Measurements from ENCODE around the gene HSF4.

The HSF4 gene

DNA sequence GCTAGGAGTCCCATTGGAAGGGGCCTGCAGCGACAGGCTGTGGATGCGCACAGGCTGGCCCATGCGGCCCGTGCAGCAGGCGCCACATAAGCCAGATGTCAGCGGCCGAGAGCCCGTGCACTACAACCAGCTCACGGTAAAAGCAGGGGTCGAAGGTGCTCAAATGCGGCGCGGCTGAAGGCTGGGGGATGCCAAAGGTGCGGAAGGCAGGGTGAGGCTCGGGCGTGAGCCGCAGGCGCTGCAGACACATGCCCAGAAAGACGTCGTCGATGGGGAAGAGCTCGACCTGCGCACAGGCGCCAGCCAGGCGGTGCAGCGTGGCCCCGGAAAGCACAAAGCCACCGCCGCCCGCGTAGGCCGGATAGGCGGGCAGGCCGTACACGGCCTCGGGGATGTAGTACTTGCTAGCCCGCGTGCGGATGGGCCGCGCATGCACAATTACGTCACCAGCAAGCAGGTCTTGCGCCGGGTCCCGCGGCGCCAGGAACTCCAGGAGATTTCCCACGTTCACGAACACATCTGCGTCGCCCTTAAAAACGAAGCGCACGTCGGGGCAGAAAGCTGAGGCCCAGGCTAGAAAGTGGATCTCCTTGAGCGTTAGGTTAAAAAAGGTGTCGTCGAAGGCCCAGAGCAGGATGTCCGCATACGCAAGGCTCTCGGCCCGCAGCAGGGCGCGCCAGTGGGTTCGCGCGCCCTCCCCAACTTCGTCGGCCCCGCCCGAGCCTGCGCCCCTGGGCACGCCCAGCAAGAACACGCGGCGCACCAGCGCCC is 15.1 kb upstream of the HSF4 start:
- no peak for DNase-seq (ENCODE audit: low spot score)

DNA sequence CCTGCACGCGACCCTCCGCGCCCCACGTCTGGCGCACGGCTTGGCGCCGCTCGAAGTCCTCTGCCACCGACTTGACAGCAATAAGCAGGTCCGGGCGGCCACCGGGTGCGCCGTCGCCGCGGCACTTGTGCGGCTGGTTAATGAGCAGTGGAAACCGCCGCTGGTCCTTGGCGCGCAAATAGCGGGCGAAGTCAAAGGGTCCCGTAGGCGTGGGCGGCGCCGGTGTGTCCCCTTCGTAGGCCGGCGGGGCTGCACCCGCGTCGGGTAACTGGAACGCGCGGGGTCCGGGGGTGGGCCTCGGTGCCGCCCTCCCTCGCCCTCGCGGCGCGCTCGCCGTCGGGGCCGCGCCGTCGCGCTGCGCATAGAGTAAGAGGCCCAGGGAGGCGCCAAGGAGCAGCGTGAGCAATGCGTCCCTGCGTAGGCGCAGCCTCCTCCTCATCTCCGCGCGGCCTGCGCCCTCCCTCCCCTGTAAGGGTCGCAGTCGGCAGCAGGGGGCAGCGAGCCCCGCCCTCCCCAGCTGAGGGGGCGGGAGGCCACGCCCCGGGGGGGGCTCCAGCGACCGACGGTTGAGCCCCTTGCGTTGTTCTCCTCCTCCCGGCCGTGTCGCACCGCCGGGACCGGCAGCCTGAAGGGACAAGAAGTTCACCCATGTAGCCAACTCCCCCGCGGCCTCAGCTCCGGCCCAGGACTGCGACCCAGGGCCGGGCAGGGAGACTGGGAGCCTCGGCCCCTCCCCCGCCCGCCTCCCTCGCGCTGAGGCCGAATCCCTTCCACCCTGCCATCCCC is 14.3 kb upstream of the HSF4 start:
- DNase-seq (ENCODE audit: low spot score), result peak; percentile 86

DNA sequence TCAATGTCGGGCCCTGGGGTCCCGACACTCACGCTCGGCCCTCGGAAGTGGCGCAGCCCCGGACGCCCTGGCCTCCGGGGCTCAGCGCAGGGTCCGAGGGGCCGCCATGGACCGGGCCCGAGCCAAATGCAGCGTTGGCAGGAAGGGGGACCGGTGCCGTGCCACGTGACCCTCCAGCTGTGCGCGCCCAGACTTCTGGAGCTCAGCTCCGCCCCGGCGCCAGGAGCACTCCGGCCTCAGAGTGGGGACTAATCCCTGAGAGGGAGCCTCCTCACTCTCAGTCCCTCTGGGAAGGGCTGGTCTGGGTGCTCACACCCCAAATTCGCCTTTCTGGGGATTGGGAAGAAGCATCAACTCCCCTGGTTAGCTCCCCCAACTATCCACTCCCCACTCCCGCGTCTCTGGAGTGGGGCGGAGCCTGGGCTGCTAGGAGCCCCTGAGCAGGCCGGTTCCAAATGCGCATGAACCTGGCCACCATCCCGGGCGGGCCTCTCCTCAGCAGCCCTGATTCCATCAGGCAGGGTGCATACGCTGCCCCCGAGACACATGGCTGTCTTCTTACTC is 13.6 kb upstream of the HSF4 start, which contains the start of gene B3GNT9:
B3GNT9 (minus strand) TSS at position 166 of the 564 bp plus-strand sequence. CDS start 513 bp downstream, outside the sequence.
- peak; percentile 74 for DNase-seq (ENCODE audit: low spot score)

DNA sequence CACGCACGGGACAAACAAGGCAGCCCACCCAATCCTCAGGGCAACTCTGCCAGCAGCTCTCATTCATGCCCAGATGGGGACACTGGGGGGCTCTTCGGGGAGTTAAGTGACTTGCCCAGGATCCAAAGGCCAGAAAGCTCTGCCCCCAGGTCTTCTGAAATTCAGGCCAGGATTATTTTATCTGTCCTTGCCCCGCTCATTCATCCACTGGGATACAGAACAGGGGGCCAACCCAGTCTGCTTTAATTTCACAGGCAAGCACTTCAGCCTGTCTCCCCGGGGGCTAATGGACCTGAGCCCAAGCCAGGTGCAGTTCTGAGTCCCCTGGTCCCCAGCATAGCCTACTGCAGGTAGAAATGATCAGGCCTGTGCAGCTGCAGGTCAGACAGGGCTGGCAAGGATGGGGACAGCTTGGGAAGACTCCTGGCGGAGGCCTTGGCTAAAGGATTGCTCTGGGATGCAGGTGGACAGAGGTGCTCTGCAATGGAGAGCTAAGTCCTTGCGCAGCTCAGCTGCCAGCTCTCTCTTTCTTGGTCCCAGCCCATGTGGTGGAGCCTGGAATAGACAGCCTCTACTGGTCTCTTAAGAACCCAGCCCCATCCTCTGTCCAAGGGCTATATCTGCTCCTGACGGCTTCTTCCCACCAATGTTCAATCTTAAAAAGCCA is 13.0 kb upstream of the HSF4 start:
- no peak for DNase-seq (ENCODE audit: low spot score)

DNA sequence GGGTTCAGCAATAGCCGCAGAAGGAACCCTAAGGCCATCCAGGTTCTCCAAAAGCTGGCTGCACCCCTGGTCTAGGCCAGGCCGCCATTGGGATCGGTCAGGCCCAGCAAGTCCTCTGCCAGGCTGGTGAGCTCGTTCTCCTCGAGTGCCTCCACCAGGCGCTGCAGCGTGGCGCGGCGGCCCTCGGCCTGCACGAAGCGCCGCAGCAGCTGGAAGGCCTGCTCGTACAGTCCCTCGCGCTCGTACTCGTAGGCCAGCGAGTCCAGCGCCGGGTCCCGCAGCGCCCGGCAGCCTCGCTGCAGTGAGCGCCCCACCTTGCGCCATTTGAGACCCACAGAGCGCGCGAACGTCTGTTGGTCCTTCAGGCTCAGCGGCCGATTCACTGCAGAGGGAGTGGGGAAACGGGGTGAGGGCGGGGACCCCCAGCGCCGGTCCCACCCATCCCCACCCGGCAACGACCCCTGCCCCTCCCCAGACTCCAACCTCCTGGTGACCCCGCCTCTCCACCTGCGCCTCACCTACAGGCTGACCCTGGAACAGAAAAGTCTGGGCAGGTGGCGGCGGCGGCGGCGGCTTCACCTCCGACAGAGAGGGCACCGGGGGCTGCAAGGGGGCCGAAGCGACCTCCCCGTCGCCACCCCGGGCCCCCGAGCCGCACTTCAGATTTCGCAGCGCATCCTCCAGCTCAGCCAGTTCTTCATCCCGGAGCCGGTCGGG is 9.8 kb upstream of the HSF4 start:
- DNase-seq (ENCODE audit: low spot score), result peak; percentile 55

DNA sequence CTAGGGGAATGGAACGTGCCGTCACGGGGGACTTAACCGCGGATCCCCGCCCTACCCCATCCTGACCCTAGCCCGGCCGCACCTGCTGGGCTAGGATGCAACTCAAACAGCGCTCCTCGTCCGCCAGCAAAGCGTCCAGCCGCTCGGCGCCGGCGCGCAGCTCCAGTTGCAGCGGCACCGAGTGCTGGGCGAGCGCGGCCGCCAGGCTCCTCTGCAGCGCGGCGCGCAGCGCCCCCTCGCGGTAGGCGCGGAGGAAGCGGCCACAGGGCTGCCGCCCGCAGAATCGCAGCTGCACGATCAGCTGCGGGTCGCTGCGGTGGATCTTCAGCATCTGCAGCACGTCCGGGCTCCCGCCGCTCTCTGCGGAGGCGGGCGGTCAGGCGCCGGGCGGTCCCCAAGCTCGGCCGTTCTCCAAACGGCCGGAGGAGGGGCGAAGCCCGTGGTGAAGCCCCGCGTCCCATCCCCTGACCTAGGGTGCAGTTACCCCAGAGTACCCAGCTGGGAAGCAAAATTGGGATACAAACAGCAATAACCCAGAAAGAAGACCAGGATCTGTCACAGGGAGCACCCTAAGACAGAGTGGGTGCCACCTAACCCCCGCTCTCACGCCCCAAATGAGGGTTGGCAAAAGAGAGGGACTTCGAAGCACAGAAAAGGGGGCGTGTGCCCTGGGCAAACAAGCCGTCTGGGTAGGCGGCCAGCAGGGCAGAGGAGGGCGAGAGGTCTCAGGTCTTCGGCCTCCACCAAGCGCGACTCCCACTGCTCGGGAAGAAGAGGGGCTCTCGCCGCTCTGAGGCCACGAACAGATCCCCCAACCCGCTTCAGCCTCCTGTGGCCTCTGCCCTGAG is 9.0 kb upstream of the HSF4 start:
- peak; percentile 77 for DNase-seq (ENCODE audit: low spot score)

DNA sequence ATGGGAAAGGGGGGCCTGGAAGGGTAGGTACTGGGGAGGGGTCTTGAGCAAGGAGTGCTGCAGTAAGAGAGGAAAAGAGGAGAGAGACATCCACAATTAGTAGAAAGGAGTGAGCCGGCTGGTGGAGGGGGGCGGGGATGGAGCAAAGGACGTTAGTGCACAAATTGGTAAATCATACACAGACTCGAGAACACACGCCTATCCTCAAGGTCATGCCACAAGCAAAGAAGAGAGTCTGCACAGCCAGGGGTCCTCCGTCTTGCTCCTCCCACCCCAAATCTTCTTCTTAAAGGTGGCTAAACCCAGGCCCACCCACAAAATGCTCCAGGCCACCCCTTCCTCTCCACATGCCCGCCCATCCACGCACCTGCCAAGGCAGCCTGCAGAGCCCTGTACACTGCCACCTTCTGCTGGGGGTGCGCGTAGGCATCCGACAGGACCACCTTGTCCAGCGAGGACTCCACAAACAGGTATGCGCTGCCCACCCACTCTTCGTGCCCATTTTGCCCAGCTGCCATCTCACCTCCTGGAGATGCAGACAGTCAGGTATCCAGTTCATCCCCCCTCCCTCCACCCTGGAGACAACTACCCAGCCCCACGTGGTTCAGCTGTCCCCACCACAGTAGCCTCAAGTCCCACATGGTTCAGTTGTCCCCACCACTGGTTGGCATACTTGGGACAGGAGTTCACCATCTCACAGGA is 8.3 kb upstream of the HSF4 start:
- no peak for DNase-seq (ENCODE audit: low spot score)

DNA sequence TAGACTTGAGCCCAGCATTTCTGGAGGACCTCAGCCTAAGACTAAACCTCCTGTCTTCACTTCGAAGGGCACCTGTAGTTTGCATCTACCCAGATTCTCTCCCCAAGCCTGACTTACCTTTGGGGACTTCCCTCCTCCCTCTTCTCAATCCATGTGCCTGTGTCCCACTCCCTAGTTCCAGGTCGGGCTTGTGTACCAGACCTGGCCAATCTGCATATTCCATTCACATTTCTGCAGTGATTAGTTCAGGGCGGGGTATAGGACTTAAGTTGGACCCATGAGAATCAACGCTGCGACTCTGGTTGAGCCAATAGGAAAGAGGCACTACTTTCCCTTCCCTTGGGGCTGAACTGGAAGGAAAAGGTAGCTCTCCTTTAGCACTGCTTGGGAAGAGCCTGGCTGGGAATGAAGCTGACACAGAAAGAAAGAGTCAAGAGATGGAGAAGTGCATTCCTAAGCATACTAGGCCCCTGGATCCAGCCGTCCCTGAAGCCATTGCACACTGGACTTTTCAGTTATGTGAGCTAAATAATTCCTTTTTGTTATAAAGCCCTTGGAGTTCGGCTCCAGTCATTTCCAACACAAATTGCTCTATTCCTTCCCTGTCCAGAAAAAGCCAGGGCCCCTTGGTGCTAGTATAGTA is 7.3 kb upstream of the HSF4 start:
- DNase-seq (ENCODE audit: low spot score), result no peak

DNA sequence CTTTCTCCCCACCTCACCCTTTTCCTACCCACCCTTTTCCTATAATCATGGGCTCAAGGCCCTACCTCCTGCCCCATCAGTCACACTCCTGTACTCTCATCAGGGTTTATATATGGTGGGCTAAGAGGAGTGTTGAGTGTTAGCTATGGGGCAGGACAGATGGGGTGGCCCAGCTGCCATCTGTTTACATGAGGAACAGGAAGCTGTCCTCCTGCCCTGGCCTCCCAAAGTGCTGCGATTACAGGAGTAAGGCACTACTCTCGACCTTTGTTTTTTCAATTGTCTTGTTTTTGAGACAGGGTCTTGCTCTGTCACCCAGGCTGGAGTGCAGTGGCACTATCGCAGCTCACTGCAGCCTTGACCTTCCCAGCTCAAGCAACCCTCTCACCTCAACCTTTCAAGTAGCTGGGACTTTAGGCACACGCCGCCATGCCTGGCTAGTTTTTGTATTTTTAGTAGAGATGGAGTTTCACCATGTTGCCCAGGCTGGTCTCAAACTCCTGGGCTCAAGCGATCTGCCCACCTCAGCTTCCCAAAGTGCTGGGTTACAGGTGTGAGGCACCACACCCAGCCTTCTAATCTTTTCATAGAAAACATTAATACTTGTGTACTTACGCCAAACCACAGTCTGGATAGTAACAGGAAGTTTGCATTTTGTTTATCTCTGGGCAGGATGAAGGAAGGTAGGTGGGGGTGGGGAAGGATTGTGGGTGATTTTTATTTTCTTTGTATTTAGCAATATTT is 6.5 kb upstream of the HSF4 start:
- DNase-seq (ENCODE audit: low spot score), result no peak

DNA sequence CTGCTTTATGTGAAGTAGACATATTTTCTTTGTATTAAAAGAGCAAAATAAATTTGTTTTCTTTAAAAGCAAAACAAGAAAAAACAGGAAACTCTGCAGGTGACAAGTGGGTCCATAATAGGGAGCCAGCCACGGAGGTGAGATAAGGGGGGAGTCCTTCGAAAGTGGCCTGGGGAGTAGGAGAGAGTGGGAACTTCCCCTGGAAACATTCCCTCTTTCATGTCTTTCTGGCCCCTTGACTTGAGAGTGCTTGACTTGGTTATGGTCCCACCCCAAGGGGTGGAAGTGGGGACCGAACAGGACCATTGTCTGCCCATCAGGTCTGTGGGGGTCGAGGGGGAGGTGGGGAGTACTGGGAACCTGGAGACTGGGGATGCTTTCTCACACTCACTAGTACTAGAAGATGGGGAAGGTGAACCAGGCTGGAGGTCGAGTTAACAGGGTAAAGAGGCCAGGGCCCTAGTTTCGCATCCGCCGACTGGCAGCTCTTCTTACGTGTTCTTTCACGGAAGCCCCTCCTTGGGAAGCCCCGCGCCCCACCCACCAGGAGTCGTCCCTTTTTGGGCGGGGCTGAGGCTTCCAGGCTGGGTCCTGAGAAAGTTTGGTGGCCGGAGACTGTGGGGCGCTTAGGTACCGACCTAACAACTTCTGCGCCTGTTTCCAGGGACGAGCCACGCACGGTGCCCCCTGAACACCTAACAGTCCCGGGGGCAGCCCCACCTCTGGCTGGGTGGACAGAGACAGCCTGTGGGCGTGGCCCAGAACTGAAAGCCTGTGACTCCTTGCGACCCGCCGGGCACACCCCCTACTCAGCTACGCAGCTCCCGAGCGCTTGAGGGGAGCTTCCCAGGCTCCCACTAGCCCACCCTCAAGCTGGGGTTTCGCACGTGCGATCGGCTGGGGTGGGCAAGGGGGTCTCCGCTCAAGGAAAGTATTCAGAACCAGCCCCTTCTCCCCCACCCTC is 5.6 kb upstream of the HSF4 start:
- DNase-seq (ENCODE audit: low spot score), result no peak

DNA sequence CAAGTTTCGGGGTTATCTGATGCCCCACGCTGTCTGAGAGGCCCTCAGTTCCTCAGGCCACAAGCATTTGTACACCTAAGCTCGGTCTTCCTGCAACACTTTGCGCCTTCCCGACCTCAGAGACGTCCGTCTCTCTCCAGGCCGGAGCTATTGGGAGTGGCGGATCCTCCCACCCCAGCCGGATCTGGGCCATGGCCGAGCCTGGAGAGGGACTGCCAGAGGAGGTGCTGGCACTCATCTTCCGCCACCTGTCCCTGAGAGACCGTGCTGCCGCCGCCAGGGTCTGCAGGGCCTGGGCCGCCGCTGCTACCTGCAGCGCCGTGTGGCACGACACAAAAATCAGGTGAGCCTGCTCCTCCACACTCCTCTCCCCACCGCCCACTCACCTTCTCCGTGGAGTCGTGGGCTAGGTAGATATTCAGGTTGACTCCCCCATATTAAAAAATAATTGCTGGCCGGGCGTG is 2.9 kb upstream of the HSF4 start:
- DNase-seq (ENCODE audit: low spot score), result no peak

DNA sequence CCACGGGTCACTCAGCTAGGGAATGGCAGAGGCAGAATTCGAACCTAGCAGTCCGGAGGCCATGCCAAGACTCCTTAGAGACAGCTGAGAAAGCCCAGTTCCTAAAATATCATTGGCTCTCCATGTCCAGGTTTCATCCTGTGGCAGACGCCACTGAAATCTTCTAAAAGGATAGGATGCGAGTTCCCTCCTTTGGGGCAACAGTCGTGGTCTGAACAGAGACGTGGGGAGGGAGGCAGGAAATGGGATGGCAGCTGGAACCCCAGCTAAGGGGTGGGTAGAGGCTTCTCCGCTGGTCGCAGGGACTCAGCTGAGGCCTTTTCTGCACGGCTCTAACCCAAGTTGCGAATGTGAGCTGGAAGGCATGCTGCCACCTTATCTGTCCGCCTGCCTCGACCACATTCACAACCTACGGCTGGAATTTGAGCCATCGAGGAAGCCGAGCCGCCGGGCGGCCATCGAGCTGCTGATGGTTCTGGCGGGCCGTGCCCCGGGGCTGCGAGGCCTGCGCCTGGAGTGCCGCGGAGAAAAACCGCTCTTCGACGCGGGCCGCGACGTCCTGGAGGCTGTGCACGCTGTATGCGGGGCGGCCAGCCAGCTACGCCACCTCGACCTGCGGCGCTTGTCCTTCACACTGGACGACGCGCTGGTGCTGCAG is 1.9 kb upstream of the HSF4 start:
- DNase-seq (ENCODE audit: low spot score), result no peak

DNA sequence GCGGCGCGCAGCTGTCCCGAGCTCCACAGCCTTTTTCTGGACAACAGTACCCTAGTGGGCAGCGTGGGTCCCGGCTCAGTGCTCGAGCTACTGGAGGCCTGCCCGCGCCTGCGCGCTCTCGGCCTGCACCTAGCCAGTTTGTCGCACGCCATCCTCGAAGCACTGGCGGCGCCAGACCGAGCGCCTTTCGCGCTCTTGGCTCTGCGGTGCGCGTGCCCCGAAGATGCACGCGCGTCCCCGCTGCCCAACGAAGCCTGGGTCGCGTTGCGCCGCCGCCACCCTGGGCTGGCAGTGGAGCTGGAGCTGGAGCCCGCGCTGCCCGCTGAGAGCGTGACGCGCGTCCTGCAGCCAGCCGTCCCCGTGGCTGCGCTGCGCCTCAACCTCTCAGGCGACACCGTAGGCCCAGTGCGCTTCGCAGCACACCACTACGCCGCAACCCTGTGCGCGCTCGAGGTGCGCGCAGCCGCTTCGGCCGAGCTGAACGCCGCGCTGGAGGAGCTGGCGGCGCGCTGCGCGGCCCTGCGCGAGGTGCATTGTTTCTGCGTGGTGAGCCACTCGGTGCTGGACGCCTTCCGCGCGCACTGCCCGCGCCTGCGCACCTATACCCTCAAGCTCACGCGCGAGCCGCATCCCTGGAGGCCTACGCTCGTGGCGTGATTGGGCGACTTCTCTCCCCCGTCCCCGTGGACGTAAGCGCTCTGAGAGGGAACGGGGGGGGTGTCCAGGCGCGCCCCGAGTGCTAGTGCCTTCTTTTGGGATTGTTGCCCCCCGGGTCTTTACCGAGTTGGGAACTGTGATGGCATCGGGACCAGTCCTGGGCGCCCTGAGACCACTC is 1.2 kb upstream of the HSF4 start:
- DNase-seq (ENCODE audit: low spot score), result peak; percentile 74

DNA sequence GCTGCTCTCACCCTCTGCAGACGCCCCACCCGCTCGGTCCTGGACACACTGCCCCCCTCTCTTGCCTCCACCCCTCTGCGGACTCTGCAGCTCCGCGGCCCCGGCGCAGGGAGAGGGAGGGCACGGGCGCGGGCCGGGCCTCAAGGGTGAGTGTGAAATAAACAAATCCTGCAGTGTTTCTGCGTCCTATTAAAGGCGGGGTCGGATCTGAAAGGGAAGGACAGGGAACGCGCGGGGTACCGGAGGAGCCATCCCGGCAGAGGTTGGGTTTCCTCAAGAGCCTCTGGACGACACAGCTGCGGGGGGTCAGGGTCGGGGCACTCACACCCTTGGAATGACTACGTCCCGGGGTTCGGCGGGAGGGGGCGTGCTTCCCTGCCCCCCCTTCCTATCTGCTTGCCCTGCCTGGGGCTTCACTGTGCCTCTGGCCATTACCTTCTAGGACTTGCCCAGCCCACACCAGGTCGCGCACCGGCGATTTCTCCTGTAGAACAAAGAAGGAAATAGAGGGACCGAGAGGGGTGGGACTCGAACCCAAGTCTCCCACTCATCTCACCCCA is 466 bp upstream of the HSF4 start:
- peak; percentile 10 for DNase-seq (ENCODE audit: low spot score)

Data from SK-N-DZ (cell line).